Activated CD8-positive, alpha-beta memory T cell treated with anti-CD3 and anti-CD28 coated beads, Interleukin-2, amount 10 ng/mL, durations not matched to agents 7 days and 5 days (primary cell): Measurements from ENCODE around the gene SORCS2. TPM values are rescaled to one million over a fixed set of nuclear protein-coding genes. Genes with fewer than 3 reads are reported as not detected.

Experiments used
- ATAC-seq: fragments of 150-1000 bp; cut with Tn5 transposase; one replicate; pipeline ENCODE4 v1.10.0; 2021; ENCODE audit warnings: moderate library complexity
- CTCF ChIA-PET: fragments of 350-600 bp; sonication (Branson Sonifier 250); formaldehyde crosslinking; loops from one replicate; lab custom pipeline; 2021; ENCODE audit warnings: antibody characterized with exemption; lab: Charles Lee
- DNase-seq: peaks from one replicate; pipeline ENCODE4 v3.0.0-alpha.2; 2020
- H3K27ac Mint-ChIP-seq: one replicate; pipeline ENCODE4 v1.8.0; 2021; ENCODE audit warnings: mild to moderate bottlenecking, mixed read lengths
- H3K27me3 Mint-ChIP-seq: one replicate; pipeline ENCODE4 v1.8.0; 2021; ENCODE audit warnings: mixed read lengths
- H3K36me3 Mint-ChIP-seq: one replicate; pipeline ENCODE4 v1.8.0; 2021; ENCODE audit warnings: mild to moderate bottlenecking, mixed read lengths
- H3K4me1 Mint-ChIP-seq: one replicate; pipeline ENCODE4 v1.8.0; 2021; ENCODE audit warnings: mixed read lengths
- H3K4me3 Mint-ChIP-seq: one replicate; pipeline ENCODE4 v1.8.0; 2021; ENCODE audit warnings: mild to moderate bottlenecking, moderate library complexity, mixed read lengths
- H3K9me3 Mint-ChIP-seq: one replicate; pipeline ENCODE4 v1.8.0; 2022; ENCODE audit warnings: low read depth, mixed read lengths
- total RNA-seq, 2 experiments: library from RNA; stranded (reverse); gene quantifications; one replicate each; pipeline ENCODE4 v1.2.3, GENCODE V29; 2021

SORCS2 gene
- total RNA-seq, 2 experiments from 2014 or later: 0.05 to 0.06 TPM

- CTCF ChIA-PET: no interaction called here
- Mint-ChIP-seq H3K9me3 (peaks cover 2% of the 10 kb centered on the region), H3K27ac (no peak overlapping the region), H3K4me3 (no peak overlapping the region), H3K27me3 (no peaks in the 10 kb centered on the region), H3K4me1 (no peaks in the 10 kb centered on the region), H3K36me3 (no peaks in the 10 kb centered on the region)
- no peak for DNase-seq
- ATAC-seq: no peak
These were observed 172.6 kb downstream of the SORCS2 start for GRCh38 chr4:7364979-7365378.

- Mint-ChIP-seq H3K4me3 (no peak overlapping the region), H3K9me3 (peaks cover 2% of the 10 kb centered on the region), H3K4me1 (no peaks in the 10 kb centered on the region), H3K27me3 (no peaks in the 10 kb centered on the region), H3K27ac (no peak overlapping the region), H3K36me3 (no peaks in the 10 kb centered on the region)
- no peak for DNase-seq
- CTCF ChIA-PET: no interaction called here
- ATAC-seq: no peak
These were observed 173.3 kb downstream of the SORCS2 start for GRCh38 chr4:7365462-7366179.

GRCh38 chr4:7366180-7366945 is 174.0 kb downstream of the SORCS2 start:
- H3K4me3 Mint-ChIP-seq: no peak overlapping the region
- no peaks in the 10 kb centered on the region for H3K4me1 Mint-ChIP-seq
- H3K36me3 Mint-ChIP-seq: no peaks in the 10 kb centered on the region
- no peaks in the 10 kb centered on the region for H3K27me3 Mint-ChIP-seq
- peaks cover 2% of the 10 kb centered on the region for H3K9me3 Mint-ChIP-seq
- no peak for ATAC-seq
- no peak for DNase-seq
- CTCF ChIA-PET: no interaction called here
- no peak overlapping the region for H3K27ac Mint-ChIP-seq

- Mint-ChIP-seq H3K4me3 (no peak overlapping the region), H3K36me3 (no peaks in the 10 kb centered on the region), H3K27ac (no peak overlapping the region), H3K4me1 (no peaks in the 10 kb centered on the region), H3K27me3 (no peaks in the 10 kb centered on the region), H3K9me3 (peaks cover 2% of the 10 kb centered on the region)
- CTCF ChIA-PET: no interaction called here
- no peak for ATAC-seq
- no peak for DNase-seq
These were observed 174.6 kb downstream of the SORCS2 start for GRCh38 chr4:7366954-7367353.

- no peak overlapping the region for H3K27ac Mint-ChIP-seq
- peaks cover 2% of the 10 kb centered on the region for H3K9me3 Mint-ChIP-seq
- H3K36me3 Mint-ChIP-seq: no peaks in the 10 kb centered on the region
- CTCF ChIA-PET: no interaction called here
- no peaks in the 10 kb centered on the region for H3K4me1 Mint-ChIP-seq
- no peaks in the 10 kb centered on the region for H3K27me3 Mint-ChIP-seq
- no peak overlapping the region for H3K4me3 Mint-ChIP-seq
- DNase-seq (no peak), ATAC-seq (no peak)
These were observed 175.1 kb downstream of the SORCS2 start for GRCh38 chr4:7367406-7367805.

GRCh38 chr4:7367864-7368277 is 175.5 kb downstream of the SORCS2 start:
- no peak overlapping the region for H3K27ac Mint-ChIP-seq
- CTCF ChIA-PET: no interaction called here
- H3K4me1 Mint-ChIP-seq: no peaks in the 10 kb centered on the region
- H3K4me3 Mint-ChIP-seq: no peak overlapping the region
- ATAC-seq (no peak), DNase-seq (no peak)
- H3K9me3 Mint-ChIP-seq: peaks cover 2% of the 10 kb centered on the region
- no peaks in the 10 kb centered on the region for H3K27me3 Mint-ChIP-seq
- H3K36me3 Mint-ChIP-seq: no peaks in the 10 kb centered on the region

GRCh38 chr4:7368296-7368695 is 176.0 kb downstream of the SORCS2 start:
- no peak for ATAC-seq
- Mint-ChIP-seq H3K9me3 (peaks cover 2% of the 10 kb centered on the region), H3K27ac (no peak overlapping the region), H3K4me1 (no peaks in the 10 kb centered on the region), H3K27me3 (no peaks in the 10 kb centered on the region), H3K4me3 (no peak overlapping the region), H3K36me3 (no peaks in the 10 kb centered on the region)
- CTCF ChIA-PET: no interaction called here
- DNase-seq: no peak

- CTCF ChIA-PET: no interaction called here
These were observed 177.2 kb downstream of the SORCS2 start for GRCh38 chr4:7369511-7369910.

GRCh38 chr4:7370038-7370437 is 177.7 kb downstream of the SORCS2 start:
- no peak overlapping the region for H3K4me3 Mint-ChIP-seq
- H3K4me1 Mint-ChIP-seq: no peaks in the 10 kb centered on the region
- H3K36me3 Mint-ChIP-seq: no peaks in the 10 kb centered on the region
- no peaks in the 10 kb centered on the region for H3K9me3 Mint-ChIP-seq
- DNase-seq: no peak
- H3K27ac Mint-ChIP-seq: no peak overlapping the region
- CTCF ChIA-PET: no interaction called here
- H3K27me3 Mint-ChIP-seq: no peaks in the 10 kb centered on the region
- ATAC-seq: no peak

More at GRCh38 chr4:7369511-7369910, 177.2 kb downstream of the SORCS2 start:
- Mint-ChIP-seq H3K27ac (no peak overlapping the region), H3K4me1 (no peaks in the 10 kb centered on the region), H3K9me3 (no peaks in the 10 kb centered on the region), H3K4me3 (no peak overlapping the region), H3K27me3 (no peaks in the 10 kb centered on the region), H3K36me3 (no peaks in the 10 kb centered on the region)
- DNase-seq (no peak), ATAC-seq (no peak)

GRCh38 chr4:7371210-7371941 is 179.0 kb downstream of the SORCS2 start:
- peaks cover 1% of the 10 kb centered on the region for H3K27me3 Mint-ChIP-seq
- DNase-seq (no peak), ATAC-seq (no peak)
- H3K4me1 Mint-ChIP-seq: no peaks in the 10 kb centered on the region
- no peak overlapping the region for H3K27ac Mint-ChIP-seq
- CTCF ChIA-PET: no interaction called here
- H3K36me3 Mint-ChIP-seq: no peaks in the 10 kb centered on the region
- no peak overlapping the region for H3K4me3 Mint-ChIP-seq
- no peaks in the 10 kb centered on the region for H3K9me3 Mint-ChIP-seq

- H3K4me1 Mint-ChIP-seq: no peaks in the 10 kb centered on the region
- peaks cover 13% of the 10 kb centered on the region for H3K27me3 Mint-ChIP-seq
- CTCF ChIA-PET: no interaction called here
- ATAC-seq (no peak), DNase-seq (no peak)
- H3K4me3 Mint-ChIP-seq: no peak overlapping the region
- no peaks in the 10 kb centered on the region for H3K9me3 Mint-ChIP-seq
- H3K36me3 Mint-ChIP-seq: no peaks in the 10 kb centered on the region
- no peak overlapping the region for H3K27ac Mint-ChIP-seq
These were observed 180.3 kb downstream of the SORCS2 start for GRCh38 chr4:7372673-7373072.

- Mint-ChIP-seq H3K4me3 (no peak overlapping the region), H3K27ac (no peak overlapping the region), H3K4me1 (no peaks in the 10 kb centered on the region), H3K9me3 (peaks cover 4% of the 10 kb centered on the region), H3K27me3 (peaks cover 16% of the 10 kb centered on the region), H3K36me3 (no peaks in the 10 kb centered on the region)
- no peak for DNase-seq
- CTCF ChIA-PET: no interaction called here
- ATAC-seq: no peak
These were observed 182.2 kb downstream of the SORCS2 start for GRCh38 chr4:7374571-7374970.

- H3K36me3 Mint-ChIP-seq: no peaks in the 10 kb centered on the region
- CTCF ChIA-PET: no interaction called here
- no peak for DNase-seq
- peaks cover 16% of the 10 kb centered on the region for H3K27me3 Mint-ChIP-seq
- no peak for ATAC-seq
- no peaks in the 10 kb centered on the region for H3K4me1 Mint-ChIP-seq
- H3K9me3 Mint-ChIP-seq: peaks cover 4% of the 10 kb centered on the region
- H3K4me3 Mint-ChIP-seq: no peak overlapping the region
- no peak overlapping the region for H3K27ac Mint-ChIP-seq
These were observed 183.1 kb downstream of the SORCS2 start for GRCh38 chr4:7375427-7375826.
